Measurements from ENCODE around the gene AK9. TPM values are rescaled to one million over a fixed set of nuclear protein-coding genes. Genes with fewer than 3 reads are reported as not detected.

The AK9 gene
- total and polyA plus RNA-seq, 2 of the 8 experiments (the other 6 are each of a cell fraction or from before 2014, with no cell fraction given) = 1.8 to 2.2 TPM

DNA sequence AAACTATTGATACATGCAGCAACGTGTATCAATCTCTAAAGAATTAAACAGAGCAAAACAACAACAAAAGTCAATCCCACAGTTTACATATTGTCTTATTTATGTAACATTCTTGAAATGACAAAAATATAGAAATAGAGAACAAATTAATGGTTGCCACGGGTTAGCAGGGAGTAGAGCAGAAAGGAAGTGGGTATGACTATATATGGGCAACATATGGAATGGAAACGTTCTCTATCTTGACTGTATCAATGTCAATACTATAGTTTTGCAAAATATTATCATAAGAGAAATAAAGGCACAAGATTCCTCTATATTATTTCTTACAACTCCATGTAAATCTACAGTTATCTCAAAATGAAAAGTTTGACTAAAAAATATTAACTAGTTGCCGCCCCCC, 12.8 kb downstream of the AK9 start:
- no peak overlapping the region for H2AK5ac ChIP-seq (ENCODE audit: low read depth, low read length)
- peak overlapping the region; percentile 52; the same call in 1 of the 2 replicates for H2BK5ac ChIP-seq (ENCODE audit: low read depth, low read length)
- no peak overlapping the region for H4K91ac ChIP-seq (replicated peaks; ENCODE audit: insufficient read length, low read length)
- no peak overlapping the region for H2BK20ac ChIP-seq (ENCODE audit: low read length)
- H4K8ac ChIP-seq (ENCODE audit: extremely low read depth, insufficient read depth, low read length) = no peak overlapping the region
- no peak for DNase-seq (ENCODE audit: low read depth in 1 of 2, low spot score in 2 of 2)
- no peak overlapping the region for H2AFZ ChIP-seq (ENCODE audit: low read length)
- H3K4me1 ChIP-seq (replicated peaks in 1 of 4; ENCODE audit: control insufficient read depth in 3 of 4, insufficient read depth in 4 of 4, low read length in 3 of 4) = no peaks in the 10 kb centered on the region; a peak in 1 of 7 replicates
- no peak overlapping the region for H2BK15ac ChIP-seq (ENCODE audit: low read length)
- no peaks in the 10 kb centered on the region for H3K9me3 ChIP-seq (ENCODE audit: insufficient read depth in 2 of 2, low read depth in 1 of 2, low read length in 1 of 2)
- H2BK12ac ChIP-seq (ENCODE audit: low read depth, low read length) = no peak overlapping the region
- H3K18ac ChIP-seq (ENCODE audit: extremely low read depth, low read length) = no peak overlapping the region
- TF ChIP-seq, protein P1, sequence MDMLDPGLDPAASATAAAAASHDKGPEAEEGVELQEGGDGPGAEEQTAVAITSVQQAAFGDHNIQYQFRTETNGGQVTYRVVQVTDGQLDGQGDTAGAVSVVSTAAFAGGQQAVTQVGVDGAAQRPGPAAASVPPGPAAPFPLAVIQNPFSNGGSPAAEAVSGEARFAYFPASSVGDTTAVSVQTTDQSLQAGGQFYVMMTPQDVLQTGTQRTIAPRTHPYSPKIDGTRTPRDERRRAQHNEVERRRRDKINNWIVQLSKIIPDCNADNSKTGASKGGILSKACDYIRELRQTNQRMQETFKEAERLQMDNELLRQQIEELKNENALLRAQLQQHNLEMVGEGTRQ (IDR thresholded peaks at IDR 0.05; ENCODE audit: low read length) = no peak
- TF ChIP-seq SRF (IDR thresholded peaks at IDR 0.05; ENCODE audit: low read depth, low read length) (peak; percentile 71), BCL11A (IDR thresholded peaks at IDR 0.05; ENCODE audit: low read depth in 2 of 2, low read length in 2 of 2) (no peak), KDM1A (IDR thresholded peaks at IDR 0.05; ENCODE audit: borderline replicate concordance, low read length) (no peak), POLR2AphosphoS5 (IDR thresholded peaks at IDR 0.05; ENCODE audit: low read depth, low read length) (no peak), RBBP5 (IDR thresholded peaks at IDR 0.05; ENCODE audit: borderline replicate concordance, low read depth, low read length) (no peak)
- no peak overlapping the region for H3K14ac ChIP-seq (ENCODE audit: insufficient read length)
- H3K23ac ChIP-seq (ENCODE audit: insufficient read length) = no peak overlapping the region
- CTCF ChIA-PET (ENCODE audit: partially characterized antibody) = interaction anchor here (0.7 to 1.4 kb wide), 3 partner anchors 8 to 361 kb away, joined by 3 to 4 read pairs (median 4); no protein-coding TSS in a partner anchor
- no peak overlapping the region for H3K56ac ChIP-seq (replicated peaks; ENCODE audit: insufficient read length, low read depth, low read length)
- no peaks in the 10 kb centered on the region for H3K79me1 ChIP-seq (ENCODE audit: low read depth, low read length)
- no peak overlapping the region for H2BK120ac ChIP-seq (replicated peaks; ENCODE audit: low read depth, low read length)
- H3K4me3 ChIP-seq (ENCODE audit: extremely low read depth in 1 of 4, insufficient read depth in 2 of 4, low read depth in 3 of 4, low read length in 4 of 4) = no peak overlapping the region
- FAIRE-seq = no peak
- no peak overlapping the region for H3K9ac ChIP-seq (replicated peaks in 1 of 4; ENCODE audit: extremely low read depth in 1 of 4, low read depth in 3 of 4, low read length in 3 of 4)
- H3K4ac ChIP-seq (replicated peaks; ENCODE audit: insufficient read length, low read depth, low read length) = no peak overlapping the region
- H3K23me2 ChIP-seq (ENCODE audit: low read depth, low read length) = no peaks in the 10 kb centered on the region
- H4K20me1 ChIP-seq (replicated peaks in 1 of 2; ENCODE audit: control insufficient read depth in 1 of 2, insufficient read depth in 2 of 2, low read length in 2 of 2) = no peaks in the 10 kb centered on the region
- no peaks in the 10 kb centered on the region for H3K27me3 ChIP-seq (replicated peaks in 1 of 4; ENCODE audit: control insufficient read depth in 3 of 4, extremely low read depth in 1 of 4, insufficient read depth in 3 of 4, low read length in 3 of 4)
- POLR2A ChIA-PET (ENCODE audit: partially characterized antibody) = interaction anchor here (1.7 kb wide), 1 partner anchor 12 kb away, joined by 15 read pairs; the partner anchor contains the start of genes AK9 and FIG4
- no peak overlapping the region for H4K5ac ChIP-seq (ENCODE audit: insufficient read length, low read depth, low read length)
- WGBS, 2 experiments (ENCODE audit: extremely low coverage in 1 of 2, insufficient coverage in 1 of 2, insufficient read length in 1 of 2, insufficient replicate concordance in 2 of 2, low coverage in 1 of 2, low lambda C conversion rate in 2 of 2, missing lambda C conversion rate in 1 of 2) = 82% methylated on average over 4 of the region's 4 CpGs; no CpG with 5 or more reads in 1 of the 2 experiments
- H3K79me2 ChIP-seq (ENCODE audit: control insufficient read depth in 1 of 2, insufficient read depth in 2 of 2, low read length in 2 of 2) = no peaks in the 10 kb centered on the region
- H3K27ac ChIP-seq (ENCODE audit: low read depth, low read length) = no peak overlapping the region
- peak overlapping the region in 1 of 2 experiments; percentile 69; a peak in 2 of 4 replicates for H3K4me2 ChIP-seq (ENCODE audit: insufficient read depth in 1 of 2, low read depth in 2 of 2, low read length in 2 of 2)
- H3K36me3 ChIP-seq (ENCODE audit: control insufficient read depth in 2 of 4, insufficient read depth in 4 of 4, low read length in 3 of 4) = no peaks in the 10 kb centered on the region
